WTC11 (cell line): ENCODE measurements around the gene CARMIL1. TPM values are rescaled to one million over a fixed set of nuclear protein-coding genes. Genes with fewer than 3 reads are reported as not detected.
"Not testable (repeated sequence)": the region's sequence is repeated elsewhere in the genome, so short reads cannot be mapped to it uniquely, and the experiment has no call there.

Experiments used
- ATAC-seq: fragments of 200-7000 bp; cut with Tn5 transposase; 2 replicates; pipeline ENCODE4 v1.10.0; 2021; ENCODE audit warnings: mild to moderate bottlenecking, moderate library complexity
- CTCF ChIA-PET: fragments of 300-600 bp; sonication (Branson Sonifier 250); formaldehyde crosslinking; loops from one replicate; lab custom pipeline; 2021; ENCODE audit warnings: antibody characterized with exemption; lab: Charles Lee
- POLR2A ChIA-PET: fragments of 350-600 bp; sonication (Branson Sonifier 250); formaldehyde crosslinking; loops from one replicate; lab custom pipeline; 2021; ENCODE audit warnings: antibody characterized with exemption; lab: Charles Lee
- DNase-seq: peaks from one replicate; pipeline ENCODE4 v3.0.0; 2021; ENCODE audit warnings: low spot score
- H3K27ac Mint-ChIP-seq: 2 replicates; pipeline ENCODE4 v1.8.0; 2021; ENCODE audit warnings: mixed read lengths
- H3K27me3 Mint-ChIP-seq: 2 replicates; pipeline ENCODE4 v1.8.0; 2021; ENCODE audit warnings: low read depth, mild to moderate bottlenecking, moderate library complexity, mixed read lengths
- H3K36me3 Mint-ChIP-seq: 2 replicates; pipeline ENCODE4 v1.8.0; 2021; ENCODE audit warnings: mixed read lengths
- H3K4me1 Mint-ChIP-seq: 2 replicates; pipeline ENCODE4 v1.8.0; 2022; ENCODE audit warnings: mixed read lengths
- H3K4me3 Mint-ChIP-seq: 2 replicates; pipeline ENCODE4 v1.8.0; 2021; ENCODE audit warnings: mild to moderate bottlenecking, moderate library complexity, mixed read lengths
- H3K9me3 Mint-ChIP-seq: 2 replicates; pipeline ENCODE4 v1.8.0; 2021; ENCODE audit warnings: mixed read lengths
- ATF1 ChIP-seq: sonication (generic); formaldehyde crosslinking; IDR thresholded peaks from 2 replicates; pipeline ENCODE4 v1.8.1; 2023; ENCODE audit warnings: mild to moderate bottlenecking, moderate library complexity, missing genetic modification reagents
- ATF2 ChIP-seq: sonication (generic); formaldehyde crosslinking; IDR thresholded peaks from 2 replicates; pipeline ENCODE4 v1.8.1; 2022; ENCODE audit warnings: low read depth, missing genetic modification reagents, borderline replicate concordance
- CBFB ChIP-seq: sonication (generic); formaldehyde crosslinking; IDR thresholded peaks from 2 replicates; pipeline ENCODE4 v1.8.1; 2022; ENCODE audit warnings: mild to moderate bottlenecking, low read depth, missing genetic modification reagents
- CREB1 ChIP-seq: sonication (generic); formaldehyde crosslinking; IDR thresholded peaks from 2 replicates; pipeline ENCODE4 v1.8.0; 2023; ENCODE audit warnings: mild to moderate bottlenecking, missing genetic modification reagents
- ELF4 ChIP-seq: sonication (generic); formaldehyde crosslinking; IDR thresholded peaks from 2 replicates; pipeline ENCODE4 v1.8.1; 2022; ENCODE audit warnings: low read depth, mild to moderate bottlenecking, moderate library complexity, missing genetic modification reagents
- ETV6 ChIP-seq: sonication (generic); formaldehyde crosslinking; IDR thresholded peaks from 2 replicates; pipeline ENCODE4 v1.8.1; 2022; ENCODE audit warnings: mild to moderate bottlenecking, missing genetic modification reagents
- FOXP1 ChIP-seq: sonication (generic); formaldehyde crosslinking; IDR thresholded peaks from 2 replicates; pipeline ENCODE4 v1.8.0; 2022; ENCODE audit warnings: missing genetic modification reagents, mild to moderate bottlenecking, moderate library complexity, borderline replicate concordance
- HMGA2 ChIP-seq: fragments of 250-450 bp; sonication (Bioruptor Pico); IDR thresholded peaks from 2 replicates; pipeline ENCODE4 v1.4.0; 2021; ENCODE audit warnings: mild to moderate bottlenecking, moderate library complexity
- KAT7 ChIP-seq: sonication (generic); formaldehyde crosslinking; IDR thresholded peaks from 2 replicates; pipeline ENCODE4 v1.8.1; 2023; ENCODE audit warnings: missing genetic modification reagents, mild to moderate bottlenecking, borderline replicate concordance
- MLX ChIP-seq: sonication (generic); formaldehyde crosslinking; IDR thresholded peaks from 2 replicates; pipeline ENCODE4 v1.8.1; 2023; ENCODE audit warnings: mild to moderate bottlenecking, missing genetic modification reagents, moderate library complexity
- NR2C2 ChIP-seq: sonication (generic); formaldehyde crosslinking; IDR thresholded peaks from 2 replicates; pipeline ENCODE4 v1.8.0; 2022; ENCODE audit warnings: mild to moderate bottlenecking, missing genetic modification reagents
- SOX15 ChIP-seq: fragments of 250-450 bp; sonication (Bioruptor Pico); IDR thresholded peaks from 2 replicates; pipeline ENCODE4 v1.9.0; 2021; ENCODE audit warnings: mild to moderate bottlenecking
- TEAD1 ChIP-seq: sonication (generic); formaldehyde crosslinking; IDR thresholded peaks from 2 replicates; pipeline ENCODE4 v1.8.0; 2022; ENCODE audit warnings: mild to moderate bottlenecking, missing genetic modification reagents
- ZNF263 ChIP-seq: sonication (generic); formaldehyde crosslinking; IDR thresholded peaks from 2 replicates; pipeline ENCODE4 v1.8.1; 2022; ENCODE audit warnings: low read depth, mild to moderate bottlenecking, moderate library complexity, missing genetic modification reagents
- ZNF423 ChIP-seq: fragments of 250-450 bp; sonication (Bioruptor Pico); IDR thresholded peaks from 2 replicates; pipeline ENCODE4 v2.1.2; 2022; ENCODE audit warnings: mild to moderate bottlenecking, moderate library complexity
- ZSCAN18 ChIP-seq: fragments of 250-450 bp; sonication (Bioruptor Pico); IDR thresholded peaks from 2 replicates; pipeline ENCODE4 v2.1.2; 2022; ENCODE audit warnings: mild to moderate bottlenecking, moderate library complexity
- total RNA-seq: library from RNA; stranded (reverse); gene quantifications from 3 replicates; pipeline ENCODE4 v1.2.3, GENCODE V29; 2021
- TF ChIP-seq, protein P1 (sequence below): sonication (generic); formaldehyde crosslinking; IDR thresholded peaks from 2 replicates; pipeline ENCODE4 v1.8.1; 2023; ENCODE audit warnings: mild to moderate bottlenecking, missing genetic modification reagents, borderline replicate concordance
- TF ChIP-seq, protein P2 (sequence below): fragments of 250-450 bp; sonication (Bioruptor Pico); IDR thresholded peaks from 2 replicates; pipeline ENCODE4 v1.9.0; 2021; ENCODE audit warnings: moderate library complexity, mild to moderate bottlenecking, inconsistent platforms, borderline replicate concordance
- TF ChIP-seq, protein P3 (sequence below): sonication (generic); formaldehyde crosslinking; IDR thresholded peaks from 2 replicates; pipeline ENCODE4 v1.8.0; 2023; ENCODE audit warnings: missing genetic modification reagents
- TF ChIP-seq, protein P4 (sequence below): sonication (generic); formaldehyde crosslinking; IDR thresholded peaks from 2 replicates; pipeline ENCODE4 v1.8.0; 2022; ENCODE audit warnings: mild to moderate bottlenecking, missing genetic modification reagents
- TF ChIP-seq, protein P5 (sequence below): fragments of 250-450 bp; sonication (Bioruptor Pico); conservative IDR thresholded peaks from 2 replicates; pipeline ENCODE4 v1.9.0; 2021; ENCODE audit warnings: mild to moderate bottlenecking

The CARMIL1 gene
- total RNA-seq, 1 experiment from 2014 or later = 36.2 TPM

DNA sequence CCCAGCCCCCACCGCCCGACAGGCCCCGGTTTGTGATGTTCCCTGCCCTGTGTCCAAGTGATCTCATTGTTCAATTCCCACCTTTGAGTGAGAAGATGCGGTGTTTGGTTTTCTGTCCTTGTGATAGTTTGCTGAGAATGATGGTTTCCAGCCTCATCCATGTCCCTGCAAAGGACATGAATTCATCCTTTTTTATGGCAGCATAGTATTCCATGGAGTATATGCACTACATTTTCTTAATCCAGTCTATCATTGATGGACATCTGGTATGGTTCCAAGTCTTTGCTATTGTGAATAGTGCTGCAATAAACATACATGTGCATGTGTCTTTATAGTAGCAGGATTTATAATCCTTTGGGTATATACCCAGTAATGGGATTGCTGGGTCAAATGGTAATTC lies 165.3 kb downstream of the CARMIL1 start:
- Mint-ChIP-seq H3K36me3 (peaks cover 28% of the 10 kb centered on the region), H3K9me3 (peaks cover 19% of the 10 kb centered on the region), H3K4me1 (peaks cover 43% of the 10 kb centered on the region)
- POLR2A ChIA-PET, H3K27ac Mint-ChIP-seq, H3K4me3 Mint-ChIP-seq, ATAC-seq, CTCF ChIA-PET, H3K27me3 Mint-ChIP-seq, DNase-seq: not testable (repeated sequence)

GRCh38 chr6:25446830-25447569 lies 167.8 kb downstream of the CARMIL1 start:
- no peak overlapping the region for H3K4me3 Mint-ChIP-seq
- CTCF ChIA-PET = interaction anchor here (0.9 to 1.1 kb wide), 3 partner anchors 43 to 109 kb away, joined by 3 read pairs; no protein-coding TSS in a partner anchor
- peaks cover 53% of the 10 kb centered on the region for H3K4me1 Mint-ChIP-seq
- ATAC-seq = no peak
- TF ChIP-seq FOXP1 (CRISPR knock-in tag) (no peak), TEAD1 (CRISPR knock-in tag) (no peak), MLX (CRISPR knock-in tag) (no peak), CBFB (CRISPR knock-in tag) (no peak), ZSCAN18 (CRISPR knock-in tag) (no peak), ATF1 (no peak), ELF4 (CRISPR knock-in tag) (no peak), HMGA2 (no peak), KAT7 (no peak), ETV6 (CRISPR knock-in tag) (no peak)
- TF ChIP-seq, protein P1, sequence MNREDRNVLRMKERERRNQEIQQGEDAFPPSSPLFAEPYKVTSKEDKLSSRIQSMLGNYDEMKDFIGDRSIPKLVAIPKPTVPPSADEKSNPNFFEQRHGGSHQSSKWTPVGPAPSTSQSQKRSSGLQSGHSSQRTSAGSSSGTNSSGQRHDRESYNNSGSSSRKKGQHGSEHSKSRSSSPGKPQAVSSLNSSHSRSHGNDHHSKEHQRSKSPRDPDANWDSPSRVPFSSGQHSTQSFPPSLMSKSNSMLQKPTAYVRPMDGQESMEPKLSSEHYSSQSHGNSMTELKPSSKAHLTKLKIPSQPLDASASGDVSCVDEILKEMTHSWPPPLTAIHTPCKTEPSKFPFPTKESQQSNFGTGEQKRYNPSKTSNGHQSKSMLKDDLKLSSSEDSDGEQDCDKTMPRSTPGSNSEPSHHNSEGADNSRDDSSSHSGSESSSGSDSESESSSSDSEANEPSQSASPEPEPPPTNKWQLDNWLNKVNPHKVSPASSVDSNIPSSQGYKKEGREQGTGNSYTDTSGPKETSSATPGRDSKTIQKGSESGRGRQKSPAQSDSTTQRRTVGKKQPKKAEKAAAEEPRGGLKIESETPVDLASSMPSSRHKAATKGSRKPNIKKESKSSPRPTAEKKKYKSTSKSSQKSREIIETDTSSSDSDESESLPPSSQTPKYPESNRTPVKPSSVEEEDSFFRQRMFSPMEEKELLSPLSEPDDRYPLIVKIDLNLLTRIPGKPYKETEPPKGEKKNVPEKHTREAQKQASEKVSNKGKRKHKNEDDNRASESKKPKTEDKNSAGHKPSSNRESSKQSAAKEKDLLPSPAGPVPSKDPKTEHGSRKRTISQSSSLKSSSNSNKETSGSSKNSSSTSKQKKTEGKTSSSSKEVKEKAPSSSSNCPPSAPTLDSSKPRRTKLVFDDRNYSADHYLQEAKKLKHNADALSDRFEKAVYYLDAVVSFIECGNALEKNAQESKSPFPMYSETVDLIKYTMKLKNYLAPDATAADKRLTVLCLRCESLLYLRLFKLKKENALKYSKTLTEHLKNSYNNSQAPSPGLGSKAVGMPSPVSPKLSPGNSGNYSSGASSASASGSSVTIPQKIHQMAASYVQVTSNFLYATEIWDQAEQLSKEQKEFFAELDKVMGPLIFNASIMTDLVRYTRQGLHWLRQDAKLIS (CRISPR knock-in tag) = no peak
- TF ChIP-seq, protein P2, sequence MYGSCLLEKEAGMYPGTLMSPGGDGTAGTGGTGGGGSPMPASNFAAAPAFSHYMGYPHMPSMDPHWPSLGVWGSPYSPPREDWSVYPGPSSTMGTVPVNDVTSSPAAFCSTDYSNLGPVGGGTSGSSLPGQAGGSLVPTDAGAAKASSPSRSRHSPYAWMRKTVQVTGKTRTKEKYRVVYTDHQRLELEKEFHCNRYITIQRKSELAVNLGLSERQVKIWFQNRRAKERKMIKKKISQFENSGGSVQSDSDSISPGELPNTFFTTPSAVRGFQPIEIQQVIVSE (CRISPR knock-in tag) = no peak
- TF ChIP-seq, protein P3, sequence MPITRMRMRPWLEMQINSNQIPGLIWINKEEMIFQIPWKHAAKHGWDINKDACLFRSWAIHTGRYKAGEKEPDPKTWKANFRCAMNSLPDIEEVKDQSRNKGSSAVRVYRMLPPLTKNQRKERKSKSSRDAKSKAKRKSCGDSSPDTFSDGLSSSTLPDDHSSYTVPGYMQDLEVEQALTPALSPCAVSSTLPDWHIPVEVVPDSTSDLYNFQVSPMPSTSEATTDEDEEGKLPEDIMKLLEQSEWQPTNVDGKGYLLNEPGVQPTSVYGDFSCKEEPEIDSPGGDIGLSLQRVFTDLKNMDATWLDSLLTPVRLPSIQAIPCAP (CRISPR knock-in tag) = no peak
- TF ChIP-seq, all 79 proteins: peak for 0
- no peak overlapping the region for H3K27ac Mint-ChIP-seq
- POLR2A ChIA-PET = no interaction called here
- no peak for DNase-seq
- no peaks in the 10 kb centered on the region for H3K27me3 Mint-ChIP-seq
- peaks cover 28% of the 10 kb centered on the region for H3K36me3 Mint-ChIP-seq
- H3K9me3 Mint-ChIP-seq = peaks cover 19% of the 10 kb centered on the region

DNA sequence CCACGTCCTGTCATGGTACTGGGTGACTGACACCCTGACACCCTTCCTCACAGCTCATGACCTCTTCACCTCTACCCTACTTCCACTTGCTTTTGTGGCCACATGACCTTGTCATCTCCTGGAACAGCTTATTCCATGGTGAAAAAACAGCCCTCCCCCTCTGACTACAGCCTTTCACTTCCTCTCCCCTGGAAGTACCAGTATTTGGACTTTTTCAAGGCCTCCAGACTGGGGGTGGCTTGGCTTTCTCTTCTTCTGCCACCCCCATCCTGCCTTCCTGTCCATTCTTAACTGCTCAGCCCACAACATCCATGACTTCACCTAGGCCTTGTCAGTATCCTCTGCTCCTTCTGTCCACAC lies 168.4 kb downstream of the CARMIL1 start:
- Mint-ChIP-seq H3K27me3 (no peaks in the 10 kb centered on the region), H3K27ac (peak overlapping the region; percentile 81), H3K9me3 (peaks cover 19% of the 10 kb centered on the region), H3K4me1 (peaks cover 49% of the 10 kb centered on the region), H3K4me3 (no peak overlapping the region), H3K36me3 (peaks cover 28% of the 10 kb centered on the region)
- ATAC-seq (no peak), DNase-seq (no peak)
- ChIA-PET POLR2A (no interaction called here), CTCF (interaction anchor here (1.1 kb wide), 1 partner anchor 43 kb away, joined by 3 read pairs; no protein-coding TSS in a partner anchor)
- TF ChIP-seq, protein P4, sequence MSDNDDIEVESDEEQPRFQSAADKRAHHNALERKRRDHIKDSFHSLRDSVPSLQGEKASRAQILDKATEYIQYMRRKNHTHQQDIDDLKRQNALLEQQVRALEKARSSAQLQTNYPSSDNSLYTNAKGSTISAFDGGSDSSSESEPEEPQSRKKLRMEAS (CRISPR knock-in tag) = no peak
- no peak for TF ChIP-seq ATF2 (CRISPR knock-in tag)
- TF ChIP-seq, protein P5, sequence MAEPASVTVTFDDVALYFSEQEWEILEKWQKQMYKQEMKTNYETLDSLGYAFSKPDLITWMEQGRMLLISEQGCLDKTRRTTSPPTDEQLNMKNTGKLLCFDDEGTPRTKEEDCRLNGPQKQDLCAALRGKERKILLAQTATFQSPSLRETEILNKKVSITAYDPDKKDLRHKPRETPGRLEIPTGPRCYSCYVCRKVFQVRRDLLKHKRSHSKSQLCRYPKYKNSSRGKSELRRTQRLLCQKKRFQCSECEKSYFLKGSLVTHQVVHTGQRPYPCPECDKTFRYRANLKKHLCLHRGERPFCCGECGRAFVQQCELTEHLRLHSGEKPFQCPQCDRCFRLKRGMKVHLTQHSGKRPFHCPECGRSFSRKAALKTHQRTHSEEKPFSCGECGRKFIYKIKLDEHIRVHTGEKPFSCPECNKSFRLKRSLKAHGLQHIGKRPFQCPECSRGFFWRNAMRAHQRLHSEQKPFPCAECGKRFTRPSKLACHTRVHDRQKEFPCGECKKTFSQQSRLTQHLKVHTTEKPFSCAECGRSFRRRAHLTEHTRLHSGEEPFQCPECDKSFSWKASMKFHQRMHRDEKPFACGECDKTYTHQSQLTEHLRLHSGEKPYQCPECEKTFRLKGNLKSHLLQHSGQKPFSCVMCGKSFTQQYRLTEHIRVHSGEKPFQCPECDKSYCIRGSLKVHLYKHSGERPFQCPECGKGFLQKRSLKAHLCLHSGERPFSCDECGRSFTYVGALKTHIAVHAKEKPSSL = no peak
- no peak for TF ChIP-seq ZNF423 (CRISPR knock-in tag)
- no peak for TF ChIP-seq ZNF263 (CRISPR knock-in tag)
- TF ChIP-seq SOX15 = no peak
- TF ChIP-seq NR2C2 (CRISPR knock-in tag) = no peak
- no peak for TF ChIP-seq CREB1
